GM18873 (cell line): ENCODE results near the gene CEMP1.
"Not testable (repeated sequence)": the region's sequence is repeated elsewhere in the genome, so short reads cannot be mapped to it uniquely, and the experiment has no call there.

Experiments used
- ATAC-seq: cut with Tn5 transposase; IDR thresholded peaks from one replicate; pipeline ENCODE4 v1.9.1; 2021; ENCODE audit warnings: mild to moderate bottlenecking, moderate library complexity, moderate number of reproducible peaks; ENCODE audit not compliant: unreplicated experiment, low FRiP score

The CEMP1 gene

GRCh38 chr16:2531371-2531695, at the start of gene CEMP1:
CEMP1 (minus strand) TSS chr16:2531408; CDS start chr16:2531073, 335 bp downstream.
- ATAC-seq, result peak; percentile 1

- not testable (repeated sequence) for ATAC-seq
Measured at GRCh38 chr16:2580818-2581217, 49.6 kb upstream of the CEMP1 start.

- ATAC-seq, result not testable (repeated sequence)
Measured at GRCh38 chr16:2580143-2580542, 48.9 kb upstream of the CEMP1 start.

GRCh38 chr16:2578905-2579304, 47.7 kb upstream of the CEMP1 start:
- not testable (repeated sequence) for ATAC-seq

- ATAC-seq, result not testable (repeated sequence)
Measured at GRCh38 chr16:2577044-2577443, 45.8 kb upstream of the CEMP1 start.

GRCh38 chr16:2575839-2576238, 44.6 kb upstream of the CEMP1 start:
- ATAC-seq, result not testable (repeated sequence)

GRCh38 chr16:2572704-2573103, 41.5 kb upstream of the CEMP1 start:
- ATAC-seq, result not testable (repeated sequence)

- not testable (repeated sequence) for ATAC-seq
Measured at GRCh38 chr16:2568573-2568972, 37.4 kb upstream of the CEMP1 start.

GRCh38 chr16:2567506-2567905, 36.3 kb upstream of the CEMP1 start:
- ATAC-seq, result not testable (repeated sequence)

- ATAC-seq, result peak; percentile 49
Measured at GRCh38 chr16:2560798-2561133, 29.6 kb upstream of the CEMP1 start.

GRCh38 chr16:2560131-2560797, 29.1 kb upstream of the CEMP1 start:
- ATAC-seq, result peak; percentile 27

GRCh38 chr16:2557150-2557549, 25.9 kb upstream of the CEMP1 start:
- ATAC-seq, result not testable (repeated sequence)

- ATAC-seq, result not testable (repeated sequence)
Measured at GRCh38 chr16:2554709-2555425, 23.7 kb upstream of the CEMP1 start.

- ATAC-seq, result not testable (repeated sequence)
Measured at GRCh38 chr16:2551420-2551889, 20.2 kb upstream of the CEMP1 start.

- ATAC-seq, result not testable (repeated sequence)
Measured at GRCh38 chr16:2550283-2550878, 19.2 kb upstream of the CEMP1 start.

- not testable (repeated sequence) for ATAC-seq
Measured at GRCh38 chr16:2543771-2544170, 12.6 kb upstream of the CEMP1 start.

GRCh38 chr16:2541409-2541808, 10.2 kb upstream of the CEMP1 start:
- not testable (repeated sequence) for ATAC-seq

GRCh38 chr16:2540912-2541311, 9.7 kb upstream of the CEMP1 start:
- ATAC-seq, result not testable (repeated sequence)

- ATAC-seq, result not testable (repeated sequence)
Measured at GRCh38 chr16:2539845-2540458, 8.7 kb upstream of the CEMP1 start.

- not testable (repeated sequence) for ATAC-seq
Measured at GRCh38 chr16:2539192-2539844, 8.1 kb upstream of the CEMP1 start.
